ENCODE measurements around the gene AQP7.

GRCh38 chr9:33381231-33381791, 21.1 kb downstream of the AQP7 start:
- TF ChIP-seq PCBP1 (IDR thresholded peaks at IDR 0.05; ENCODE audit: low read depth, low read length, poor library complexity, severe bottlenecking) (no peak), EZH2 (IDR thresholded peaks at IDR 0.05; ENCODE audit: borderline replicate concordance, low read depth, low read length) (no peak), SP1 (CRISPR knock-in tag; IDR thresholded peaks at IDR 0.05) (no peak), COPS2 (conservative IDR thresholded peaks at IDR 0.05) (no peak), MBD2 (IDR thresholded peaks at IDR 0.05; ENCODE audit: borderline replicate concordance, low read depth) (no peak), ZHX1 (conservative IDR thresholded peaks at IDR 0.05; ENCODE audit: low read length) (no peak)
